HepG2 (cell line): ENCODE results near the gene EEFSEC. TPM values are rescaled to one million over a fixed set of nuclear protein-coding genes. Genes with fewer than 3 reads are reported as not detected.

Source experiments
- ATAD3A ChIP-seq: sonication (generic); formaldehyde crosslinking; IDR thresholded peaks from 2 replicates; pipeline ENCODE4 v1.4.0; 2020; ENCODE audit warnings: missing genetic modification reagents
- EHMT2 ChIP-seq: fragments of 200-600 bp; sonication (generic); IDR thresholded peaks from 2 replicates; pipeline ENCODE4 v1.7.0; 2017; ENCODE audit warnings: antibody characterized with exemption, low read depth, low read length, borderline replicate concordance
- GATAD2A ChIP-seq: IDR thresholded peaks from 2 replicates; pipeline ENCODE4 v1.6.1; 2016
- GLI4 ChIP-seq: sonication (generic); formaldehyde crosslinking; IDR thresholded peaks from 2 replicates; pipeline ENCODE4 v1.5.1; 2020; ENCODE audit warnings: missing genetic modification reagents, mild to moderate bottlenecking, moderate library complexity, borderline replicate concordance
- HNF1B ChIP-seq: sonication (generic); formaldehyde crosslinking; IDR thresholded peaks from 2 replicates; pipeline ENCODE4 v1.5.1; 2020; ENCODE audit warnings: mild to moderate bottlenecking, moderate library complexity, missing genetic modification reagents
- KDM2A ChIP-seq: sonication (generic); formaldehyde crosslinking; IDR thresholded peaks from 2 replicates; pipeline ENCODE4 v1.4.0; 2020; ENCODE audit warnings: low read depth, missing genetic modification reagents, borderline replicate concordance
- MXI1 ChIP-seq: IDR thresholded peaks from 3 replicates; pipeline ENCODE4 v1.6.1; 2012; ENCODE audit warnings: low read depth, low read length, inconsistent platforms, borderline replicate concordance
- PAXIP1 ChIP-seq: sonication (generic); formaldehyde crosslinking; conservative IDR thresholded peaks from 2 replicates; pipeline ENCODE4 v1.4.0; 2020; ENCODE audit warnings: mild to moderate bottlenecking, missing genetic modification reagents, moderate library complexity
- PHF5A ChIP-seq: IDR thresholded peaks from one replicate; pipeline ENCODE4 v1.6.1; 2018; ENCODE audit warnings: low read depth, missing genetic modification reagents; ENCODE audit not compliant: unreplicated experiment
- SATB2 ChIP-seq: sonication (generic); formaldehyde crosslinking; IDR thresholded peaks from 2 replicates; pipeline ENCODE4 v1.5.0; 2020; ENCODE audit warnings: missing genetic modification reagents
- STAG1 ChIP-seq: sonication (generic); formaldehyde crosslinking; IDR thresholded peaks from 2 replicates; pipeline ENCODE4 v1.4.0; 2020; ENCODE audit warnings: missing genetic modification reagents
- TFDP1 ChIP-seq: IDR thresholded peaks from 2 replicates; pipeline ENCODE4 v1.6.1; 2016; ENCODE audit warnings: missing compliant biosample characterization, missing genetic modification reagents, borderline replicate concordance
- YY1 ChIP-seq: IDR thresholded peaks from 2 replicates; pipeline ENCODE4 v1.6.1; 2011; ENCODE audit warnings: low read length, low read depth, moderate library complexity, mild to moderate bottlenecking; ENCODE audit not compliant: insufficient read depth, insufficient replicate concordance
- ZNF251 ChIP-seq: sonication (generic); formaldehyde crosslinking; IDR thresholded peaks from 2 replicates; pipeline ENCODE4 v1.9.0; 2021; ENCODE audit warnings: mild to moderate bottlenecking, missing genetic modification reagents
- ZNF281 ChIP-seq: sonication (generic); formaldehyde crosslinking; IDR thresholded peaks from 2 replicates; pipeline ENCODE4 v1.4.0; 2020; ENCODE audit warnings: missing genetic modification reagents, borderline replicate concordance
- ZNF557 ChIP-seq: sonication (generic); formaldehyde crosslinking; IDR thresholded peaks from 2 replicates; pipeline ENCODE4 v1.4.0; 2020; ENCODE audit warnings: missing genetic modification reagents
- ZNF850 ChIP-seq: sonication (generic); formaldehyde crosslinking; conservative IDR thresholded peaks from 2 replicates; pipeline ENCODE4 v1.9.0; 2021; ENCODE audit warnings: mild to moderate bottlenecking, missing genetic modification reagents
- polyA plus RNA-seq, 8 experiments: library from polyadenylated mRNA; depleted of rRNA in 3 of 8; stranded (reverse) in 7 of 8; unstranded in 1 of 8; fragments of >200 nt; fragmentation: Illumina TruSeq in 4 of 8; extraction: Trizol in 4 of 8; gene quantifications; 2 replicates each; pipeline versions ENCODE4 v1.2.1 to v1.2.3, GENCODE V29; 2011 to 2016; ENCODE audit warnings: low read depth in 4 of 8, missing spikeins in 1 of 8, mixed read lengths in 1 of 8; ENCODE audit not compliant: insufficient read depth in 1 of 8
- total RNA-seq, 5 experiments: library from RNA; depleted of rRNA; stranded (reverse); fragments of >200 nt; fragmentation: Illumina TruSeq; extraction: Trizol; gene quantifications; 2 replicates each; pipeline ENCODE4 v1.2.3, GENCODE V29; 2016; ENCODE audit warnings: low read depth in 1 of 5
- TF ChIP-seq, protein P1 (sequence below): sonication (generic); formaldehyde crosslinking; IDR thresholded peaks from 2 replicates; pipeline ENCODE4 v1.4.0; 2020; ENCODE audit warnings: missing genetic modification reagents

EEFSEC gene
- total and polyA plus RNA-seq, 2 of the 13 experiments (the other 11 are each of a cell fraction or from before 2014, with no cell fraction given), result 6.4 to 24.2 TPM

DNA sequence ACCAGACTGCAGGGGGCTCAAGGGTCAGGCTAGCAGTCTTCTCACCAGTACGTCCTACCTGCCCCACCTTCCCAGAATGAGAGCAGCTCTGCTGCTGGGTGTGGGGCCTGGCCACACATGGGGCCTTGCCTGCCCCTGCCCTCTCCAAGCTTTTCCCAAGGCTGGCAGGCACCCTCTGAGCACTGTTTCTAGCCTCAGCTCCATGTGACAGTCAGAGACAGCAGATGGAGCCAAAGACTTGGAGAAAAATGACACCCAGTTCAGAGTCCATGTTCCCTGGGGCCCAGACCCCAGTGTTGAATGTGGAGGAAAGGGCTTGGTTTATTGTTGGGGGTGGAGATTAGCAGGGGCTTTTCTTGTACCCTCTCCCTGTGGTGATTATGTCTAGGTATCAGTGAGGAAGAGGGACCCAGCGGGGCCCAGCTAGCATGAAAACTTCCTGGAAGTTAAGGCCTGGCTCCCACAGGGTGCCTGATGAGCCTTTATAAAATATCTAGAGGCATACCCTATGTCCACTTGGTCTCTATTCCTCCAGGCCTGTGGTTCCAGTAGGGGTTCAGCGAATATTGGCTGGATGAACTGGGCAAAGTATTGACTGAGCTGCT, 153.8 kb downstream of the EEFSEC start (continued):
- TF ChIP-seq HNF1B (CRISPR knock-in tag), result peak; percentile 71; the same call in 1 of the 2 replicates
- TF ChIP-seq EHMT2, result no peak
- TF ChIP-seq SATB2 (CRISPR knock-in tag), result no peak
- no peak for TF ChIP-seq ZNF251 (CRISPR knock-in tag)
- TF ChIP-seq PAXIP1, result peak; percentile 41; the same call in 1 of the 2 replicates
- no peak for TF ChIP-seq MXI1
- TF ChIP-seq GLI4 (CRISPR knock-in tag), result no peak
- TF ChIP-seq STAG1 (CRISPR knock-in tag), result peak; percentile 92
- no peak for TF ChIP-seq ZNF281 (CRISPR knock-in tag)
- 0 out of 2 replicates have a peak, but pooled peaks have one; percentile 18 for TF ChIP-seq GATAD2A (CRISPR knock-in tag)
- no peak for TF ChIP-seq TFDP1 (CRISPR knock-in tag)
- no peak for TF ChIP-seq YY1
- no peak for TF ChIP-seq PHF5A (CRISPR knock-in tag)
- TF ChIP-seq ATAD3A (CRISPR knock-in tag), result no peak
- no peak for TF ChIP-seq ZNF850 (CRISPR knock-in tag)
- TF ChIP-seq, protein P1, sequence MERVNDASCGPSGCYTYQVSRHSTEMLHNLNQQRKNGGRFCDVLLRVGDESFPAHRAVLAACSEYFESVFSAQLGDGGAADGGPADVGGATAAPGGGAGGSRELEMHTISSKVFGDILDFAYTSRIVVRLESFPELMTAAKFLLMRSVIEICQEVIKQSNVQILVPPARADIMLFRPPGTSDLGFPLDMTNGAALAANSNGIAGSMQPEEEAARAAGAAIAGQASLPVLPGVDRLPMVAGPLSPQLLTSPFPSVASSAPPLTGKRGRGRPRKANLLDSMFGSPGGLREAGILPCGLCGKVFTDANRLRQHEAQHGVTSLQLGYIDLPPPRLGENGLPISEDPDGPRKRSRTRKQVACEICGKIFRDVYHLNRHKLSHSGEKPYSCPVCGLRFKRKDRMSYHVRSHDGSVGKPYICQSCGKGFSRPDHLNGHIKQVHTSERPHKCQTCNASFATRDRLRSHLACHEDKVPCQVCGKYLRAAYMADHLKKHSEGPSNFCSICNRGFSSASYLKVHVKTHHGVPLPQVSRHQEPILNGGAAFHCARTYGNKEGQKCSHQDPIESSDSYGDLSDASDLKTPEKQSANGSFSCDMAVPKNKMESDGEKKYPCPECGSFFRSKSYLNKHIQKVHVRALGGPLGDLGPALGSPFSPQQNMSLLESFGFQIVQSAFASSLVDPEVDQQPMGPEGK (CRISPR knock-in tag), result peak; percentile 54; the same call in 1 of the 2 replicates
- no peak for TF ChIP-seq ZNF557 (CRISPR knock-in tag)
- TF ChIP-seq KDM2A (CRISPR knock-in tag), result 0 out of 2 replicates have a peak, but pooled peaks have one; percentile 30
